GM18507 (cell line): ENCODE data around the gene ZNF579.
A peak's percentile ranks its signal among the peaks of the same experiment; 100 is the strongest.
"Not testable (repeated sequence)": the region's sequence is repeated elsewhere in the genome, so short reads cannot be mapped to it uniquely, and the experiment has no call there.

Experiments used
- DNase-seq: peaks from one replicate; pipeline ENCODE4 v3.0.0; 2011; ENCODE audit warnings: low read depth; ENCODE audit not compliant: insufficient read length; ENCODE audit errors: extremely low spot score
- FAIRE-seq: peaks from 2 replicates; lab custom pipeline; 2011; peaks lifted over from hg19 to GRCh38; lab: Jason Lieb, UNC

ZNF579 gene

DNA sequence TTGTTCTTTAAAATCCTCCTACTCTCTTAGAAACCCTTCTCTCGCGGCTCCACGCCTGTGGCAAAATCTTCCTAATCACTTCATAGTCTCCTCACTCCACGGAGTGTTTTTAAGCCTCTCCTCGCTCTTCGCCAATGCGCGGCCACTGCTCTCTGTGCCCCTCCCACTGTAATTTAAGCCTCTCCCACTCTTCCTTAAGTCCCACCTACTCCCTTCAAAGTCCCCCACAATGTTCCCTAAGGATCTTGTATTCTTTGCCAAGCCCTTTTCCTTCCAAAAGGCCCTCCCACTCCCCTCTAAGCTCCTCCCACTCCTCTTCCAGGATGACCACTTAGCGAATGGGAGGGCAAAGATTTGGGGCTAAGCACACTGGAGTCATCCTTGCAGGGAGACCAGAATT lies 17.4 kb upstream of the ZNF579 start:
- DNase-seq, result no peak
- FAIRE-seq, result no peak

DNA sequence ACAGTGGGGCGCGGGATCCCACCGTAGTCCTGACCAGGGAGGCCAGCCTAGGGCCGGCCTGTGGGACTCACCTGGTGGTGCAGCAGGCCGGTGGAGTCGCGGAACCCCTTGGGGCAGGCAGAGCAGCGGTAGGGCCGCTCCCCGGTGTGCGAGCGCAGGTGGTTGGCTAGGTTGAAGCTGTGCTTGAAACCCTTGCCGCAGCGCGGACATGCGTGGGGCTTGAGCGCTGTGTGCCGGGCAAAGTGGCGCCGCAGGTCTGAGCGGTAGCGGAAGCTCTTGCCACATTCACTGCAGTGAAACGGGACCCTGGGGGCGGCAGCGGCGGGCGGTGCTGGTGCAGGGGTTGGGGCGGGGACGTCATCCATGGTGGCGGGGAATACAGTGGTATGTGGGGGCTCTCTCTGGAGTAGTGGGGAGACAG lies 16.9 kb upstream of the ZNF579 start:
- FAIRE-seq, result no peak
- no peak for DNase-seq

DNA sequence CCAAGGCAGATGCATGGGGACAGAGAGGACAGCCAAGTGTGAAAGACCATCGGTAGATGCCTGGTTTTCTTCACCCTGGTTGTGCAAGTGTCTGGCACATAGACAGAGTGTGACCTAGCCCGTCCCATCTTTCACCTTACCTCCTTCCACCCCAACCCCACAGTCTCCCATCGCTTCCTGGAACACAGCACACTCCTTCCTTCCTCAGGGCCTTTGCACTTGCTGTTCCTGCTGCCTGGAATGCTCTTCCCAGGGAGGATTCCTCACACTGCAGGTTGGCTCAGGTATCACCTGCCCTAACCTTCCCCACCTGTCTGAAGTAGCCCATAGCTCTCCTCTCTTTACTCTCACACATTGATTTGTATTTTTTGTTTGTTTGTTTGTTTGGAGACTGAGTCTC lies 15.7 kb upstream of the ZNF579 start:
- FAIRE-seq, result no peak
- no peak for DNase-seq

DNA sequence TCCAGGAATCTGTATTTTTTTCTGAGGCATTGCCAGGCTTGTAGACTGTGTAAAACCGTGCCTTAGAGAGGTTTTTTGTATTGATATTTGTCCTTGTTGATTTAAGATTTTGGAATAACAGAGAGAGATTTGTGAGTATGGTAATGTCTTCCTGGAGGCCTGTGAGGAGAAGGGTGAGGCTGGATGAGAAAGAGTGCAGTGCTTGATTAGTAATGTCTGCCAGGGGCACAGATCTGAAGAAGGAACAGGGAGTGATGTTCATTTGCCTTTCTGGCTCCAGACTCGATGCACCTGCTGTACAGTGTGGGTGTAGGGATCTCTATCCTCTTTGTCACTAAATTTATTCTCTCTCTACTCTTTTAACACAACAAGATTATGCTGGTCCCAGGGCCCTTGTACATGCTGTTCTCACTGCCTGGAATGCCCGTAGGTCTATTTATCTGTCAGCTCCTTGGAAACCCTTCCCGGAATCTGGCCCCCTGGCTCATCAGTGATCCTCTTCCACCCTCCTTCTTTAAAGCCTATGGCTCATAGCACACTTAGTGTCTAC lies 14.4 kb upstream of the ZNF579 start:
- FAIRE-seq, result no peak
- no peak for DNase-seq

DNA sequence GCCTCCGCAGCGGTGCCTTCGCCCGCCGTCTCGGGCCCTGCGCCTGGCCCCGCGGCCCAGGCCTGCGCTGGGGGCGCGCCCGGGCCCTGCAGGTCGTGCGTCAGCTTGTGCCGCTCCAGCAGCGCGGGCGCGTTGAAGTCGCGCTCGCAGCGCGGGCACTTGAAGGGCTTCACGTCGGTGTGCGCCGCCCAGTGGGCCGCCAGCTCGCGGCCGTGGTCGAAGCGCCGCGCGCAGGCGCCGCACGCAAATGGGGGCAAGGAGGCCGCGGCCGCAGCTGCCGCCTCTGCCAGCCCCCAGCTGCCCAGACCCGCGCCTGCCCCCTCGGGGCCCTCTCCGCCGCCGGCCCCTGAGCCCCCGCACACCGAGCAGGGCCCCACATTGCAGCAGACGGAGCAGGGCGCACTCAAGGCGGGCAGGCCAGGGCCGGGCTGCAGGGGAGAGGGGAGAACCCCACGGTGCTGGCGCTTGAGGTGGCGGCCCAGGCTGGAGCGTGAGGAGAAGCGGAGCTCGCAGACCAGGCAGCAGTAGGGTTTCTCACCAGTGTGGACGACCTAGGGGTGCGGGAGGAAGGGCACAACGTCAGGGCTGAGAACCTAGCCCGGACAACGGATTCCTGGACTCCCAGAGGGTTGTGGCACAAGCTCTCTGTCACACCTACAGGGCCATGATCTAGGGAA lies 12.6 kb upstream of the ZNF579 start:
- no peak for FAIRE-seq
- DNase-seq, result no peak

DNA sequence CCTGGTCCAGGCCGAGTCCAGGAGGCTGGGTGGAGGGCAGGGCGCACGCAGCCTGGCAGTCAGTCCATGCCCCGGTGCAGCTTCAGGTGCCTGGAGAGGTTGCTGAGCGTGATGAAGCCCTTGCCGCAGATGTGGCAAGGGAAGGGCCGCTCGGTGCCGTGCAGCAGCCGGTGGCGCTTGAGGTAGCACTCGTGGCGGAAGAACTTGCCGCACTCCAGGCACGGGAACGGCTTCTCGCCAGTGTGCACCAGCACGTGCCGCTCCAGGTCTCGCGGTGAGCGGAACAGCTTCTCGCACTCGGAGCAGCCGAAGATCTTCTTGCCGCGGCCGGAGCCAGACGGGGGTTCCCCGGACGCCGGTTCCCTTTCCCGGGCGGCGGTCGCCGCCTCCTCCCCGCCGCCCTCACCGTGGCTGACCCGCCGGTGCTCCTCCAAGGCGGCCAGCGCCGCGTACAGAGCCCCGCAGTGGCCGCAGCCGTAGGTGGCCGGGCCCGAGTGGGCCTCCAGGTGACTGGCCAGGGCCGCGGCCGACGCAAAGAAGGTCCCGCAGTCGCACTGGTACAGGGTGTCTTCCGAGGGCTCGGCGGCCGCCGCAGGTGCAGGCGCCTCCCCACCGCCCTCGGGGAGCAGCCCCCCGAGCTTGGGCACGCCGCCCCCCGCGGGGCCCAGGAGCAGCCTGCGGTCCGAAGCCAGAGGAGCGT lies 11.9 kb upstream of the ZNF579 start:
- no peak for DNase-seq
- FAIRE-seq, result no peak

DNA sequence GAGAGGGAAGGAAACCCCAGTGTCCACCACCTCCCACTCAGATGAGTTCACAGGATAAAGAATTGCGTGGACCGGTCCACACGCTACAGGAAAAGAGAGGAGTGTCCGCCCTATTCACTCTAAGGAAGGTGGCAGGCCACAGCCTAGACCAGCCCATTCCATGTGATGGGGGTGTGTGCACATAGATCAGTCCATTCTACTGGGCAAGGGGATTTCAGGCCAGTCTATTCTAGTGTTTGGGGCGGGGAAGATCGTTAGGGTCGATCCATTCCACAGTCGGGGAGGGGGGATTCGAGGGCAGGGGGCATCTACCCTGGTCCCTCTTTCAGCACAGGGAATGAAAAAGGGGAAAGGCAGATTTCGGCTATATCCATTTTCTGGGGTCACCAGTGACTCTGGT lies 10.9 kb upstream of the ZNF579 start:
- no peak for DNase-seq
- FAIRE-seq, result no peak

DNA sequence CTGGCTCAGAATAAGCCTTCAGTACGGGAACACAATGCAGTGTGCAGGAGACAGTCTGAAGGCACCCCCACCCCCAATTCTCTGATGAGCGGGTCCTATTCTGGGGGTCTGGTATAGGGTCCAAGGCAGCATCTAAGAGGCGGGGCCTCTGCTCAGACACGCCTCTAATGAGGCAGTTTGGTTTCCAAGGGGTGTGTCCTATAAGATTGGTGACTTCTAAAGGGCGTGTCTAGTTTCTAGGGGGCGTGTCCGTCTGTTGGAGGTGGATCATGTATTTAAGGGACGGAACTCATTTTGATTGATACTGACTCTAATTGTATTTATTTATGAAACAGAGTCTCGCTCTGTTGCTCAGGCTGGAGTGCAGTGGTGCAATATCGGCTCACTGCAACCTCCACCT lies 10.0 kb upstream of the ZNF579 start:
- no peak for FAIRE-seq
- no peak for DNase-seq

DNA sequence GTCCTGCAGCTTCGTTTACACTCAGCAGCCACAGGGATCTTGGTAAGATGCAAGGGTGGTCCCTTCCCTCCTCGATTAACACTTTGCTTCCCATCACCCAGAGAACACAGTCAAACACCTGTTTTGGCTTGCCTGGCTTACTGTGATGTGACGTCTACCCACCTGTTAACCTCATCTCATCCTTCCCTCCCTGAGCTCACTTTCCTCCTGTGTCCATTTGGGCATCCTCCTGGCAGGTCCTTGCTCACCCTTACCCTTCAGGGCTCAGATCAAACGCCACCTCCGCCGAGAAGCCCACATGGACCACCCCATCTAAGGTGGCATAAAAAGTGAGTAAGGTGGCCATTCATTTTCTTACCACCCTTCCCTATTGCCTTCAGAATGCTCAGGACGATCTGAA lies 9.5 kb upstream of the ZNF579 start:
- no peak for FAIRE-seq

DNA sequence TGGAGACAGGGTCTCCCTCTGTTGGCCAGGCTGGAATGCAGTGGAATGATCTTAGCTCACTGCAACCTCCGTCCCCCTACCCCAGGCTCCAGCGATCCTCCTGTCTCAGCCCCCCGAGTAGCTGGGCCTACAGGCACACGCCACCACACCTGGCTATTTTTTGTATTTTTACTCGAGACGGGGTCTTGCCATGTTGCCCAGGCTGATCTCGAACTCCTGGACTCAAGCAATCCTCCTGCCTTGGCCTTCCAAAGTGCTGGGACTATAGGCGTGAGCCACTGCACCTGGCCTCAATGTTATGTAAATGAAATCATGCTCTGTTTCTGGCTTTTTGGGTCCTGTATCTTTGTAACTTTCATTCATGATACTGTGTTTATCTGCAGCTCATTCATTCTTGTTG lies 8.1 kb upstream of the ZNF579 start:
- no peak for DNase-seq
- FAIRE-seq, result no peak

More for the DNA sequence above, 9.5 kb upstream of the ZNF579 start:
- DNase-seq, result no peak

DNA sequence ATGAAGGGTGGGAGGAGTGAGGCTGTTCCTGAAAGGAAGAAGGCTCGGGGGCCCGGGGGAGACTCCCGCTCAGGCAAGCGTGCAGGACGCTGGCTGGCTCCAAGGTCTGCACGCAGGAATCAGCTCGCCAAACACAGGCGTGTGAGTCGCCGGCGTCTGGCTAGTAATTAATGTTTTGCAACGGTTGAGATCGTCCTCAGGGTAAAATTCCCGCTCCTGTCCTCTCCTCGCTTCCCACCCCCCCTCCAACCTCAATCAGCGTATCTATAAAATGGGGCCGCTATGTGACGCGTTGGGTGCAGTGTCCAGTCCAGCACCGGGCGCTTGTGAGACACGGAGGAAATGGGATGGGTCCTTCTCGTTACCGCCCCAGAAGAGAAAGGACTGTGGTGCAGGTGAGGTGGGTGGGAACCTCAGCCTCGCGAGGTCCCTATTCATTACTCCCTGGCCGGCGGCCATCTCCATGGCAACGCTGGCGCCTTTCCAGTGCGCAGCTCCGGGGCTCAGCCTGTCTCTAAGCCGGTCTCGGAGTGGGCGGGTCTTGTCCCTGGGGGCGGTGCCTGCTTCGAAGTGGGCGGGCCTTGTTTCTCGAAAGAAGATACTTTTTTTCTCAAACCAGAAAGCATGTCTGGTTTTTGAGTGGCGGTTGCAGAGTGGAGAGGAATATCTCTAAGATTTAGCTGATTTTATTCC lies 6.5 kb upstream of the ZNF579 start:
- DNase-seq (peak; percentile 94), FAIRE-seq (peak; percentile 92)

DNA sequence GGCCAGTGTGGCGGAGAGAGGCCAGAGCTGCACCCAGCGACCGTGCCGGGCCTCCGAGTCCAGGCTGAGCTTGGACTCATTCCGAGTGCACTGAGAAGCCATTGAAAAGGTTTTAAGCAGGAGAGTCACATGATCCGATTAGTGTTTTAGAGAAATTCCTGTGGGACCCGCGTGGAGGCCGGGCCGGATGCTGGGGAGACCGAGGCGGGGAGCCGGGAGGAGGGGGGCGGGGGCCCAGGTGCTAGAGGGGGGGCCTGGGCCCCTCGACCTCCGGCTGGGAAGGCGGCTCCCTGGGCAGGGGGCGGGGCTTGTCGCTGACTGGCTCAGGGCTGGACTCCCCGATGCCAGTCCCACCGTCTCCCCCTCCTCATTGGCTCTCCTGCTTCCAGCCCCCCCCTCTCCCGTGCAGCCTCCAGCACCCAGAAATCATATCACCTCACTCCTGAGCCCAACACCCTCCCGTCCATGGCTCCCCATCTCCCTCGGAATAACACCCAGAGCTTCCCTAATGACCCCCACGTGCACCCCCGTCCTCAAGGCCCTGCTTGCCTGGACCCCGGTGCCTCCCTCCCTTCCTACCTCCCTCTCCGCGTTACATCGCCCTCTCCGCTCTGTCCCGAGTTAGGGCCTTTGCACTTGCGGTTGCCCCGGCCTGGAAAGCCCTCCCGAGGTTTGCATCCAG lies 5.2 kb upstream of the ZNF579 start:
- no peak for DNase-seq
- FAIRE-seq, result no peak

DNA sequence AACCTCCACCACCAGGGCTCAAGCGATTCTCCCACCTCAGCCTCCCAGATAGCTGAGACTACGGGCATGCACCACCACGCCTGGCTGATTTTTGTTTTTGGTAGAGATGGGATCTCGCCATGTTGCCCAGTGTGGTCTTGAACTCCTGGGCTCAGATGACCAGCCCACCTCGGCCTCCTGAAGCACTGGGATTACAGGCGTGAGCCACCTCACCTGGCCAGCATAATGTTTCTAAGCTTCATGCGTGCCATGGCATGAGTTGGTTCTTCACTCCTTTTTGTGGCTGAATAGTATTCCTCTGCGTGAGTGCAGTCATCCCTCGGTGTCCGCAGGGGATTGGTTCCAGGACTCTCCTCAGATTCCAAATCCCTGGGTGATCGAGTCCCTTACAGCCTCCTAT lies 4.2 kb upstream of the ZNF579 start:
- DNase-seq, result no peak

DNA sequence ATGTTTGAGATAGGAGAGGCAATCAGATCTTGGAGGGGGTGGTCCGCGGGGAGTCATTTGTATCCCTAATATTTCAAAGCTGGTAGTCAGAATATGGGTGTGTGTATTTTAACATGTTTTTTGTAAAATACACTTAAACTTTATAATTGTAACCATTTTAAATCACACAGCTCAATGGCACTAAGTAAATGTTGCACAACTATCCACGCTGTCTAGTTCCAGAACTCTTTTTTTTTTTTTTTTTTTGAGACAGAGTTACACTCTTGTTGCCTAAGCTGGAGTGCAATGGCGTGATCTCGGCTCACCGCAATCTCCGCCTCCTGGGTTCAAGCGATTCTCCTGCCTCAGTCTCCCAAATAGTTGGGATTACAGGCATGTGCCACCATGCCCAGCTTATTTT lies 3.2 kb upstream of the ZNF579 start:
- not testable (repeated sequence) for DNase-seq, FAIRE-seq

More for the DNA sequence above, 4.2 kb upstream of the ZNF579 start:
- FAIRE-seq, result no peak

DNA sequence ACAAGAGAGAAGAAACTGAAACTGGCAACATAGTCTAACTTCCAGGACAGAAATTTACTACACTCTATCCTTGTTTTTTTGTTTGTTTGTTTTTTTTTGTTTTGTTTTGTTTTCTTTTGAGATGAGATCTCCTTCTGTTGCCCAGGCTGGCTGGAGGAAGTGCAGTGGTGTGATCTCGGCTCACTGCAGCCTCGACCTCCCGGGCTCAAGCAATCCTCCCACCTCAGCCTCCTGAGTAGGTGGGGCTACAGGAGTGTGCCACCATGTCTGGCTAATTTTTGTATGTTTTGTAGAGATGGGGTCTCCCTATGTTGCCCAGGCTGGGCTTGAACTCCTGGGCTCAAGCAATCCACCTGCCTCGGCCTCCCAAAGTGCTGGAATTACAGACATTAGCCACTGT lies 1.6 kb upstream of the ZNF579 start:
- not testable (repeated sequence) for DNase-seq, FAIRE-seq

DNA sequence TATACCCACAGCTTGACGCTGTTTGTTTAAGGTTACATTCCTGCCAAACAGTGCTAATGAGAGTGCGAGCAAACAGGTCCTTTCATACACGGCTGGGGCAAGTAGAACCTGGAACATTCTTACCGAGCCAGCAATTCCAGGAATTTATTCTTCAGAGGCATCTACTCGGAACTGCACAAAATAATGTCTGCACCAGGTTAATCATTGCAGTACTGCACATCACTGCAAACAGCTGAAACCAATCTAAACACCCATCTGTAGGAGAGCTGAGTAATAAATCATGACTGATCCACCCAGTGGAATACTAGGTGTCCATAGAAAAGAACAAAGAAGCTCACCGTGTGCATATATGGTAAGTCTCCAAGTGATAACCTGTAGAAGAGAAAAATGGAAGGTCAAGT lies 1.2 kb upstream of the ZNF579 start:
- DNase-seq (no peak), FAIRE-seq (no peak)

DNA sequence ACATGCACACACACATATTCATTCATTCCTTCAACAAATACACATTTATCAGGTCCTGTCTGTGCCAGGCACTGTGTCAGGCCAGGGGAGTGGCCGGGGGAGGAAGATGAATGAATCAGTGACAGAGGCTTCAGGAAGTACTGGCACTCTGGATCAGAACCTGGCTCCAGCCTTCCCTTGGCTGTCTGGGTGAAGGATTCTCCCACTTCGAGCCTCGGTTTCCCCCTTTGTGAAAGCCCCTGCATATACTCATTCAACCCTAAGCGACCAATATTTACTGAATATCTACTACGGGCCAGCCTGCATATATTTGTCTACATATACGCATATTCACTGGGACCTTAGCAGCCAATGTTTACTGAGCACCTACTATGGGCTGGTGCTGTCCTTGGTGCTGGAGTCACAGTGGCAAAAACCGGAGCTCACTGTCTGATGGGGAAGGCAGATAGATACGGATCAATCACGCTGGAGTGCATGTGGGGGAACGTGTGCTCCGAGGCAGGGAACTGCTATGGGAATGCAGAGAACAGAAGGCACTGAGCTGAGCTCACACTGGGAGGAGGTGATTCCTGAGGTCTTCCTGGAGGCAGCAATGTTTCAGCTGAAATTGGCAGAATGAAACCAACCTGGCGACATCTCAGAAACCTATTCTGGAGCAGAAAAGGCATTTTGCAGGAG lies 636 bp upstream of the ZNF579 start:
- FAIRE-seq, result peak; percentile 42
- DNase-seq, result no peak

DNA sequence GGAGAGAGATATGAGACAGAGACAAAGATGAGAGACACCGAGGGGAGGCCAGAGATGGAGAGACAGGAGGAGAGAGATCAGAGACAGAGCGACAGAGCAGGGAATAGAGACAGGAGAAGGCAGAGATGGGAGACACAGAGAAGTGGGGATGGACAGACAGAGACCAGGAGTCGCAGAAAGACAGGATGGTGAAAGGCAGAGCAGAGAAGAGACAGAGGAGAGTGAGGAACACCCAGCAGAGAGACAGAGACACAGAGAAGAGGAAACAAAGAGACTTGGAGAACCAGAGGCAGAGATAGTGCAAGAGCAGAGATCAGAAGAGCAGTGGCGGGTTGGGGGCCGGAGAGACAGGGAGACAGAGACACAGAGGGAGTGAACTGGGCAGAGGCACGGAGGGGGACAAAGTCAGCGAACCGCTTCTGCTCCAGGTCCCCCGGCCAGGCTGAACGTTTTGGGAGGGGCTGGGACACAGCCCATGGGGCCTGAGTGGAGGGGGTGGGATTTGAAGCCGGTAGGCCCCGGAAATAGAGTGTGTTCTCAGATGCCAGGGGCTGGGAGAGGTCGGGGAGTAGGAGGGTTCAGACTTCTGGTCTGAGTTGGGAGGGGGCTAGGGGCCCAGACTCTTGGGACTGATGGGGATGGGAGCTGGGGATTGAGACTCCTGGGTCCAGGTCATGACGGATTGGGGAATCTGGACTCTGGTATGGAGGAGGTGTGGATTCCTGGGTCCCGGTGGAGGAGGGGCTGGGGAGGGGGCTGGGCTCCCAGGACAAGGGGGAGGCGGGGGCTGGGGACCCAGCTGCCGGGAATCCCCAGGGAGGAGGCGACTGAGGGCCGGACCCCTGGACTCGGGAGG lies 654 bp downstream of the ZNF579 start:
- no peak for DNase-seq
- peak; percentile 12 for FAIRE-seq
